ENCODE results near the gene SGPL1. TPM values are rescaled to one million over a fixed set of nuclear protein-coding genes. Genes with fewer than 3 reads are reported as not detected.

SGPL1 gene
- total RNA-seq, 1 experiment from 2014 or later, result 52.6 TPM

DNA sequence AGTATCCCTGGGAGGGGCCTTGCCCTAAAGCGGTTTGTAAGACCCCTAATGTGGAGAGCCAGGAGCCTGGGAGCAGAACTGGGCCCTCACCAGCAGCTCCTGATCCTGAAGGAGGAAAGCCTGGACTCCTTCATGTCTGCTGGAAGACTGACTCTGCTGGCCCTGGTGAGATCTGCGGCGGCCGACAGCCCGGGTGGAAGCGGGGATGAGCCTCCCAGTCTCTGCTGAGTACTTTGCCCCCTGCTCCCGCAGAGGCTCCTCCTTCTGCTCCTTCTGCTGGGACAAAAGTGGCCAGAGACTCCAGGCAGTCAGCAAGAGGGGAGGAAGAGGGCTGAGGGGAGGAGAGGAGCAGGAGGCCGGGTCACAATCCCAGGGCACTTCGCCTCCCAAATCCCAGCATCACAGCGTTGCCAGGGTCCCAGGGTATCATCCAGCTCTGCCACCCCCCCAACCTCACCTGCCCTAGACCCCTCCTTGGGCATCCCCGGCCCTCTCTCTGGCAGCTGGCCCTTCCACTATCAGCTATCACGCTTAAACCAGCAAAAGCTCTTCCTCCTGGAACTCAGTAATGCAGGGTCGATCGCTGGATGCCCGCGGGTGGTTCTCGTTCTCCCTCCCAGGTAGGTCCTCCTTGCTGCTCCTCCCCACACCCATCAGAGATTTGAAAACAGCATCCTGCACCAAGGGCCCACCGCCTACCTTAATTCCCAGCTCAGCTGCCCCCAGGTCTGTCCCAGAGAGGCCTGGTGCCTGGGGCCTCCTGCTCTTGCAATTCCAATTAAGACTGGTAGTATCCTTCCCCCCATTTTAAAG, 38.5 kb upstream of the SGPL1 start:
- Histone ChIP-seq H3K4me2 (ENCODE audit: insufficient read depth, insufficient read length, low read length) (no peak overlapping the region), H2AFZ (ENCODE audit: low read length) (no peak overlapping the region)

More for the DNA sequence above, 38.5 kb upstream of the SGPL1 start:
- H3K27me3 Mint-ChIP-seq (ENCODE audit: low read depth), result no peaks in the 10 kb centered on the region; the same call in 1 of the 2 replicates
- Histone ChIP-seq H3K27ac (ENCODE audit: insufficient read length, low read depth, low read length) (no peak overlapping the region), H4K91ac (ENCODE audit: insufficient read length, low read depth, low read length) (no peak overlapping the region), H3K4ac (ENCODE audit: low read depth, low read length) (no peak overlapping the region), H2BK5ac (ENCODE audit: insufficient read length, low read length) (no peak overlapping the region), H3K9me3 (ENCODE audit: control insufficient read depth, low read depth, low read length) (no peaks in the 10 kb centered on the region), H3K79me1 (ENCODE audit: insufficient read depth, low read depth, low read length, poor library complexity, severe bottlenecking) (no peaks in the 10 kb centered on the region), H2BK15ac (ENCODE audit: low read depth, low read length) (no peak overlapping the region), H3K79me2 (ENCODE audit: insufficient read depth, low read length) (no peaks in the 10 kb centered on the region), H3K9ac (ENCODE audit: extremely low read depth, insufficient read length, low read length) (no peak overlapping the region), H3K23me2 (ENCODE audit: insufficient read length, low read depth, low read length, poor library complexity, severe bottlenecking) (no peaks in the 10 kb centered on the region), H4K5ac (ENCODE audit: insufficient read length, low read depth, low read length) (no peak overlapping the region), H3K27me3 (ENCODE audit: insufficient read depth, low read length) (no peaks in the 10 kb centered on the region), H3K56ac (ENCODE audit: insufficient read length, low read depth, low read length) (no peak overlapping the region), H2BK20ac (ENCODE audit: low read depth, low read length, poor library complexity, severe bottlenecking) (no peak overlapping the region), H3K18ac (ENCODE audit: insufficient read length, low read depth, low read length) (no peak overlapping the region), H4K20me1 (ENCODE audit: control insufficient read depth, insufficient read depth, insufficient read length) (peaks cover 2% of the 10 kb centered on the region), H3K23ac (ENCODE audit: insufficient read length, low read depth, low read length) (no peak overlapping the region), H2AK5ac (ENCODE audit: insufficient read length, low read length) (no peak overlapping the region), H2BK120ac (ENCODE audit: low read depth, low read length, poor library complexity, severe bottlenecking) (no peak overlapping the region), H3K4me1 (ENCODE audit: insufficient read depth, low read length) (no peaks in the 10 kb centered on the region), H2BK12ac (ENCODE audit: insufficient read length, low read depth, low read length) (no peak overlapping the region), H3K14ac (ENCODE audit: insufficient read depth, low read length) (no peak overlapping the region; the same call in 1 of the 2 replicates), H4K8ac (replicated peaks; ENCODE audit: insufficient read length, low read depth, low read length) (no peak overlapping the region), H3T11ph (ENCODE audit: low read length) (no peak overlapping the region)
- H3K4me1 Mint-ChIP-seq, result peaks cover 5 to 14% of the 10 kb centered on the region in 2 experiments; a peak in 3 of 4 replicates
- H3K27ac Mint-ChIP-seq, result no peak overlapping the region
- TF ChIP-seq, protein P1, sequence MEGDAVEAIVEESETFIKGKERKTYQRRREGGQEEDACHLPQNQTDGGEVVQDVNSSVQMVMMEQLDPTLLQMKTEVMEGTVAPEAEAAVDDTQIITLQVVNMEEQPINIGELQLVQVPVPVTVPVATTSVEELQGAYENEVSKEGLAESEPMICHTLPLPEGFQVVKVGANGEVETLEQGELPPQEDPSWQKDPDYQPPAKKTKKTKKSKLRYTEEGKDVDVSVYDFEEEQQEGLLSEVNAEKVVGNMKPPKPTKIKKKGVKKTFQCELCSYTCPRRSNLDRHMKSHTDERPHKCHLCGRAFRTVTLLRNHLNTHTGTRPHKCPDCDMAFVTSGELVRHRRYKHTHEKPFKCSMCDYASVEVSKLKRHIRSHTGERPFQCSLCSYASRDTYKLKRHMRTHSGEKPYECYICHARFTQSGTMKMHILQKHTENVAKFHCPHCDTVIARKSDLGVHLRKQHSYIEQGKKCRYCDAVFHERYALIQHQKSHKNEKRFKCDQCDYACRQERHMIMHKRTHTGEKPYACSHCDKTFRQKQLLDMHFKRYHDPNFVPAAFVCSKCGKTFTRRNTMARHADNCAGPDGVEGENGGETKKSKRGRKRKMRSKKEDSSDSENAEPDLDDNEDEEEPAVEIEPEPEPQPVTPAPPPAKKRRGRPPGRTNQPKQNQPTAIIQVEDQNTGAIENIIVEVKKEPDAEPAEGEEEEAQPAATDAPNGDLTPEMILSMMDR (conservative IDR thresholded peaks at IDR 0.05), result no peak
- H3K9me3 Mint-ChIP-seq, result no peaks in the 10 kb centered on the region
- H3K4me3 Mint-ChIP-seq, result no peak overlapping the region
- no CpG with 5 or more reads among the region's 18 CpGs for WGBS (ENCODE audit: extremely low coverage, insufficient read length, low lambda C conversion rate)
- no peaks in the 10 kb centered on the region; a peak in 2 of 7 replicates for H3K36me3 Mint-ChIP-seq (ENCODE audit: insufficient read depth in 1 of 3, low read depth in 3 of 3)
- DNase-seq, result peak; percentile 19
